ENCODE results near the gene CAPN14.

DNA sequence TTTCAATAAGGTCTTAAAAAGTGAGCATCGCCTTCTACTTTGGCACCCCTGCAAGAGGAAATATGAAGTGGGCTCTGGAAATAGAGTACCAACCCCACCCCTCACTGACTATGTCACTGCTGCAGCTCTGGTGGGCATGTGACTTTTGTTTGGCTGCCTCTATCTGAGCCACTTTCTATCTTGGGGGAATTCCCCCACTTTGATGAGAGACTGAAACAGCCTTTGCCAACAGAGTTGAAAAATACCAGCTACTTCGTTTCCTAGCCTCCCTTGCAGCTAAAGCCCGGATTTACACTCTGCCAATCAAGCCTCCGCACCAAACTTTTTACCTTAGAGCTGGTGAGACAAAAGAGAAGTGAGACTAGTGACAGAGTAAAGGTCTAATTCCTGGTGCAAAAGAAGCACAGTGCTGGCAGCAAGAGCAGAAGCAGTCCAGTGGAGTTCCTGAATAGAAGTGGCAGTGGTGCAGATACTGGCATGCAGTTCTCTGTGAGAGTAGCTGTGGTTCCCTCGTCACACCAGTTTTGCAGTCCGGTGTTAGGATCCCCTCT lies 67.1 kb downstream of the CAPN14 start:
- TF ChIP-seq TAF1 (conservative IDR thresholded peaks at IDR 0.05), result no peak
- TF ChIP-seq, protein P1, sequence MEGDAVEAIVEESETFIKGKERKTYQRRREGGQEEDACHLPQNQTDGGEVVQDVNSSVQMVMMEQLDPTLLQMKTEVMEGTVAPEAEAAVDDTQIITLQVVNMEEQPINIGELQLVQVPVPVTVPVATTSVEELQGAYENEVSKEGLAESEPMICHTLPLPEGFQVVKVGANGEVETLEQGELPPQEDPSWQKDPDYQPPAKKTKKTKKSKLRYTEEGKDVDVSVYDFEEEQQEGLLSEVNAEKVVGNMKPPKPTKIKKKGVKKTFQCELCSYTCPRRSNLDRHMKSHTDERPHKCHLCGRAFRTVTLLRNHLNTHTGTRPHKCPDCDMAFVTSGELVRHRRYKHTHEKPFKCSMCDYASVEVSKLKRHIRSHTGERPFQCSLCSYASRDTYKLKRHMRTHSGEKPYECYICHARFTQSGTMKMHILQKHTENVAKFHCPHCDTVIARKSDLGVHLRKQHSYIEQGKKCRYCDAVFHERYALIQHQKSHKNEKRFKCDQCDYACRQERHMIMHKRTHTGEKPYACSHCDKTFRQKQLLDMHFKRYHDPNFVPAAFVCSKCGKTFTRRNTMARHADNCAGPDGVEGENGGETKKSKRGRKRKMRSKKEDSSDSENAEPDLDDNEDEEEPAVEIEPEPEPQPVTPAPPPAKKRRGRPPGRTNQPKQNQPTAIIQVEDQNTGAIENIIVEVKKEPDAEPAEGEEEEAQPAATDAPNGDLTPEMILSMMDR (IDR thresholded peaks at IDR 0.05; ENCODE audit: low read depth, low read length, missing input control), result no peak
- no peak for TF ChIP-seq EGR1 (IDR thresholded peaks at IDR 0.05; ENCODE audit: low read depth in 2 of 2)
- TF ChIP-seq, protein P2, sequence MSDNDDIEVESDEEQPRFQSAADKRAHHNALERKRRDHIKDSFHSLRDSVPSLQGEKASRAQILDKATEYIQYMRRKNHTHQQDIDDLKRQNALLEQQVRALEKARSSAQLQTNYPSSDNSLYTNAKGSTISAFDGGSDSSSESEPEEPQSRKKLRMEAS (IDR thresholded peaks at IDR 0.05), result no peak

Data from liver (tissue), 3 donors.